Left kidney (tissue), 2 donors: ENCODE data around the gene PCCA. TPM values are rescaled to one million over a fixed set of nuclear protein-coding genes. Genes with fewer than 3 reads are reported as not detected.

Experiments used
- DNase-seq: peaks from one replicate; pipeline ENCODE4 v3.0.0-alpha.2; 2013
- polyA plus RNA-seq: library from polyadenylated mRNA; unstranded; fragments of 120-200 nt; gene quantifications from one replicate; pipeline ENCODE4 v1.2.1, GENCODE V29; 2013; ENCODE audit not compliant: insufficient read length

PCCA gene
- polyA plus RNA-seq, 1 donor = 64.7 TPM

DNA sequence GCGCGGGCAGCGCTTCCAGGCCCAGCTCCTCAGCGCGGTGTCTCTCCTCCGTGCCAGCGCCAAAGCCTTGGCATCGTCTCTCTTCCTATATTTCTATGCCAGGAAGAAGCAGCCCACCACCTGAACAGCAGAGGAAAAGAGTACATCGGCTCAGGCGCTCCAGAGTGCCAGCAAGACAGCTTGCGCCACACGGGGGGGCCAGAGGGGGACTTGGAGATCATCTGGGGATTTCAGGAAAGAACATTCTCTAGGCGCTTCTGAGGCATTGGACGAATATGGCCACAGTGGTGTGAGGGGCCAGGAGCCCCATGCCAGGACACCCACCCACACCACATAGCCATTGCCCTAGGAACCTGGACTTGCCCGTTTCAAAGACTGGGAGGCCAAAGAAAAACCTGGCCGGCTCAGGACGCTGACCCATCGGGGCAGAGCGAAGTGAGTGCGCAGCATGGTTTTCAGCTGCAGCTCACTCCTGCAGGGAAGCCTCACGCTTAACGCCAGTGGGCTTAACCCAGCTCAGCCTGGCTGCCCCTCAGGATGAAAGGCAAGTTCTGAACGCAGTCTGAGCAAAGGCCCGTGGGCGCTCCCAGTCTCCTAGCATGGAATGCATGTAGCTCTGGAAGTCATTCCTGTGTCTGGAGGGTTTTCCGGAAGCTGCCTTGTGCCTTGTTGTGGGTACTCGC is 437.6 kb downstream of the PCCA start:
- DNase-seq = no peak

DNA sequence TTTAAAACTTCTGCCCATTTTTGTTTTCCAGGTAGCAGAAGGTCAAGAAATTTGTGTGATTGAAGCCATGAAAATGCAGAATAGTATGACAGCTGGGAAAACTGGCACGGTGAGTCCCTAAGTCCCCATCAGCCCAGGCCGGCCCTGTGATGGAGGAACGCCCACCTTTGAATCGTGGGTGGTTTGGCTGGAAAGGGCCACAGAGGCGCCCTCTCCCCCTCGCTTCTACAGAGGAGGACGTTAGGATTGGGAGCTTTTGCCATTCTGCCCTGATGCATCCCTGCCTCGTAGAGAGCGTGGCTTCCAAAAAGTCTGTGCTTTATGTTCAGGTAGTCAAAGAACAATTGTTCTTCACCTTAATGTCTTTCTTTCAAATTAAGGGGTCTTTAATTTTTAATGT is 438.8 kb downstream of the PCCA start:
- DNase-seq = no peak

- DNase-seq = no peak
Observed at GRCh38 chr13:100528353-100528752, 439.5 kb downstream of the PCCA start.

DNA sequence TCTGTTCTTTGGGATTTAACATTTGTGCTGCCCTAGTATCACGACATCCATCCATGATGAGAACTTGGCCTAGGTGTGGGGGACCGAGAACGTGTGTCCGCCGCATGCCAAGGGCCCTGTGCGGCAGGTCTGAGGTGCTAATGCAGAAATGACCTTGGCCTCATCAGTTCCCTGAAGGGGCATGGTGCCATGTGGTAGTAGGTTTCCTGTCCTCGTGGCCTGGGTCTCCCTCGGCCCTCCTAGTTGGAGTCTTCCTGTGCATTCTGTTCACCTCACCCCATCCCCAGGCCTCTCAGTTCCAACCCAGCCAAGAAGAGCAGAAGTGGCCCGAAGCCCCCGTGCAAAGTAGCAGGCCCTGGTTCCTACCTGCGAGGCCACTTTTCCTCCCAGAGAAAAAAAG is 439.9 kb downstream of the PCCA start:
- DNase-seq = no peak

DNA sequence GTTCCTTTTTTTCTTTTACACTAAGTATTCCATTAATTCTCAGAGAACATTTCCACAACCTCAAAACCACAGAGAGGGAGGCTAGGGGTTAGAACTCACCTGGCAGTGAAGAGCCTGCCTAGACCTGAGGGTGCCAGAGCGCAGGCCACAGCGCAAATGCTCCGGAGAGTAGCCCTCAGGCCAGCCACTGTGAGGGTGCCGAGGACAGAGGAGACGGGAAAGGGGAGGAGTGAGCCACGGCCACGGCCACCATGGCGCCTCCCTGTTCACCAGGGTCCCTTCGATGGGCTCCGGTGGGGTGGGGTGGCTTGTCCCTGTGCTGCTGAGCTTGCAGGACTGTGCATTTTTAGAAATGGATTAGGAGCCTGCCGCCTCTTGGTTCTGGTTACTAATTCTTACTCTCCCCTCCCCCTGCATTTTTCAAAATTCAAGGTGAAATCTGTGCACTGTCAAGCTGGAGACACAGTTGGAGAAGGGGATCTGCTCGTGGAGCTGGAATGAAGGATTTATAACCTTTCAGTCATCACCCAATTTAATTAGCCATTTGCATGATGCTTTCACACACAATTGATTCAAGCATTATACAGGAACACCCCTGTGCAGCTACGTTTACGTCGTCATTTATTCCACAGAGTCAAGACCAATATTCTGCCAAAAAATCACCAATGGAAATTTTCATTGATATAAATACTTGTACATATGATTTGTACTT is 440.9 kb downstream of the PCCA start:
- DNase-seq = no peak

DNA sequence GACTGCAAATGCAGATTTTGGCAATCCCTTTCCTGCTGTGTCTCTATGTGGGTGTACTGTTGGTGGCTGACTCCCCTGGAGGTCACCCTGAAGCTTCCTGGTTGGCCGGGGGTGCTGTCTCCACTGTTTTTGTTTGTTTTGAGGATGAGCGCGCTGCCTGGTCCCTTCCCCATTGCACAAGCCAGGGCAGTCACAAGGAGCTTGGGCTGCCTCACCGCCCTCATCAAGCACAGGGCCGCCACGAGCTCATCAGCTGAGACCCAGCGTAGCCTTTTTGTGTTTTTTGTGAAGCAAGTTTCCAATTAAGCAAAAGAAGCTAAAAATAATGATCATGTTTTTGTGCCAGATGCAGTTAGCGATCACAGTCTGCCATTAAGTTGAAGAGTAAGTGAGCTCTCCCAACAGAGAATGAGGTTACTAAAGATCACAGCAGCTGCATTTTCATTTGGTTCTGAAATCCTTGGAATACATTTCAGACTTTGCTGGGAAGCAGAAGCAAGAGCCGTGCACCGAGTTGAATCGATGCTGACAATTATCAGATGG is 441.8 kb downstream of the PCCA start:
- no peak for DNase-seq

- no peak for DNase-seq
Observed at GRCh38 chr13:100532090-100532766, 443.3 kb downstream of the PCCA start.

- no peak for DNase-seq
Observed at GRCh38 chr13:100532836-100533435, 444.0 kb downstream of the PCCA start.

DNA sequence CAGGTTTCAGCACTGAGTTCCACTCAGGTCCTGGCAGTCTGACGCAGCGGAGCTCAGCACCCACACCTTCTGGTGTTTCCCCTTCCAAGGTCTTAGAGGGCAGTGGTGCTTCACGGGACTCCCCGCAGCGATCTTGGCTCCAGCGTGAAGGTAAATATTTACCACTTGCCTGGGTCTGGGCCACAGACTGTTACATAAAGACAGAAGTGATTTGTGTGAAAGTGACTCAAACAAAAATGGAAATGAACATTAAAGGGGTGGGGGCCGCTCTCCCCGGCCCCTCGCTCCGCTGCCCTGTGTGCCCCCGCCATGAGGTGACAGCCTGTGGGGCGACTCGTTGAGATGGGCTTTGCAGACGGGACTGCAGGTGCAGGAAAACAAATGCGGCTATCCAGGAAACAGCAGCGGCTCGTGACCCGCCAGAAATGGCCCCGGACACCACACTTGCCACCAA is 444.7 kb downstream of the PCCA start:
- no peak for DNase-seq

- no peak for DNase-seq
Observed at GRCh38 chr13:100534147-100534843, 445.4 kb downstream of the PCCA start.

- no peak for DNase-seq
Observed at GRCh38 chr13:100534911-100535310, 446.0 kb downstream of the PCCA start.

GRCh38 chr13:100535426-100536135 is 446.7 kb downstream of the PCCA start:
- DNase-seq = no peak

DNA sequence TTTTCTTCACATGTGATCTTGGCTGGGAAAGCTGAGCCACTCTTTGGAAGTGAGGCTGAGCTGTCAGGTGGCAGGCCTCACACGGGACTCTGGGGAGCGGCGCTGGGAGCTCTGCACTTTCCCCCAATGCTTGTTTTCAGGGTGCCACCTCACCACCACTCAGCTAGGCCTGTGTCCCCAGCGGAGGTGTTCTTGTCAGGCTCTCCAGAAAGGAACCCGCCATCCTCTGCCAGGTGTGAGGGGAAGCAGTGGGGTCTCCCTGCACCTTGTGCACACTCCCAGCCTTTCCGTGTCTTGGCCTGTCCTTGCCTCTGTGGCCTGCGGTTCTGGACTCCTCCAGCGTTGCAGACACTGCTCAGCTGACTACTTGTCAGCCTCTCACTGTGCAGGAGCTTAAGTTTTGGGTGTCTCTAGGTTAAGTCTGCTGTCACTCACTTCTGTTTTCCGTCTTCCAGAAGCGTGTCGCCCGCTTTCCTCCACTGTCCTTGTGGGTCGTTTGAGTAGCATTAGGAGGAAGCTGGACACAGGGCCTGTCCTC is 447.8 kb downstream of the PCCA start:
- no peak for DNase-seq

DNA sequence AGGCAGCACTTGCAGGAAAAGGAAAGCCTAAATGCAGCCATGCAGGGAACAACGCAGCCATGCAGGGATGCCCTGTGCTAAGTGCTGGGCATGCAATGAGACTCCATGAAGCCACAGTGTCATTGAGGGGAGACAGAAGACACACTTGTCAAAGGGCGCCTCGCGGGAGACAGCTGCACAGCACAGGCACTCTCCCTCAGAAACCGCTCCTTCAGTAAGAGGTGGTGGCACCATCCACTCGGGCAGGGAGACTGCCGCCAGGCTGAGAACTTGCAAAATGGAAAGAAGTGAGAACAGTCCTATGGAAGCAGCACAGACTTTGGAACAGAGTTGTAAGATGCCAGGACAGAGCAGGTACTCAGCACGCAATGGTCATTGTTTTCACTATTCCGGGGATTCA is 448.6 kb downstream of the PCCA start:
- DNase-seq = no peak

- DNase-seq = no peak
Observed at GRCh38 chr13:100537951-100538462, 449.1 kb downstream of the PCCA start.

GRCh38 chr13:100540621-100541020 is 451.7 kb downstream of the PCCA start:
- no peak for DNase-seq

GRCh38 chr13:100541897-100542825 is 453.3 kb downstream of the PCCA start:
- DNase-seq = no peak

- DNase-seq = no peak
Observed at GRCh38 chr13:100542826-100543156, 453.9 kb downstream of the PCCA start.

DNA sequence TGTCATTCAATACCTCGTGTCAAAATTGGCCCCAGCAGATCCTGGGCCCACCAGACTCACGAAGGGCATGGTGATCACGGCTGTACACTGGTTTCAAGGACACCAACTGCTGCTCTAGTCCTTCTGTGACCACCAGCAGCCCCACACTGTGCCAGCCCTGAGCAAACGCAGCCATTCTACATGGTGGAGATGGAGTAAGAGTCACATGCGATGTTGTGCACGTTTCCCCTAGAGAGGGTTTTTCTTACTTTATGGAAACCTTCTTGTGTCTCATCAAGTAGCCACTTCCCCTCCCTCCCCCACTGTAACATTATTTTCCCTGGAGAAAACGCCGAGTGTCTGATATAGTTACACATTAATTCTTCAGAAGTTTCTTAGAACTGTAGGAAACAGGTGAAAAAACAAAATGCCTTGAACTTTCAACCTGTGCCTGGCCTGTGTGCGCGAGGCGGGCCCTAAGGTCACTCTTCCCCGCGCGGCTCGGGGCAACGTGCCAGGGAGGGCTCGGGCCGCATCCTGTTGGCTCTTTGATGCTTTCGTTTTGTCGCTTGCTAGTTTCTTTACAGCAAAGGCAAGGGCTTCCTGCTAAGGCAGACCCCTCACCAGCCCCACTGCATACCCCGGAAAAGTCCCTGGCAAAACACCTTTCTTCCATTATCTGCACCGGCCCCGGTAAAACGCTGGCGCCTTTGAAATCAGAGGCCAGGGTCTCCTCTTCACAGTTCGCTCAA is 455.1 kb downstream of the PCCA start:
- DNase-seq = no peak
